GM21723 (cell line): ENCODE results near the gene LAPTM5.

Source experiments
- ATAC-seq: cut with Tn5 transposase; IDR thresholded peaks from one replicate; pipeline ENCODE4 v1.9.1; 2021; ENCODE audit warnings: mild to moderate bottlenecking, moderate library complexity; ENCODE audit not compliant: unreplicated experiment

The LAPTM5 gene

GRCh38 chr1:30758121-30758688 lies 631 bp upstream of the LAPTM5 start:
- no peak for ATAC-seq

- no peak for ATAC-seq
Measured at GRCh38 chr1:30756545-30757351, 826 bp downstream of the LAPTM5 start.

- no peak for ATAC-seq
Measured at GRCh38 chr1:30756206-30756544, 1.4 kb downstream of the LAPTM5 start.

- no peak for ATAC-seq
Measured at GRCh38 chr1:30755746-30756145, 1.8 kb downstream of the LAPTM5 start.

GRCh38 chr1:30755334-30755733 lies 2.2 kb downstream of the LAPTM5 start:
- no peak for ATAC-seq

- ATAC-seq = peak; percentile 41
Measured at GRCh38 chr1:30754684-30755171, 2.8 kb downstream of the LAPTM5 start.

- no peak for ATAC-seq
Measured at GRCh38 chr1:30753660-30754123, 3.9 kb downstream of the LAPTM5 start.

GRCh38 chr1:30753118-30753517 lies 4.5 kb downstream of the LAPTM5 start:
- no peak for ATAC-seq

GRCh38 chr1:30752651-30752908 lies 5.0 kb downstream of the LAPTM5 start:
- no peak for ATAC-seq

GRCh38 chr1:30751830-30752650 lies 5.5 kb downstream of the LAPTM5 start:
- no peak for ATAC-seq

GRCh38 chr1:30750731-30751291 lies 6.8 kb downstream of the LAPTM5 start:
- no peak for ATAC-seq

- ATAC-seq = no peak
Measured at GRCh38 chr1:30749691-30750583, 7.6 kb downstream of the LAPTM5 start.

- ATAC-seq = no peak
Measured at GRCh38 chr1:30748699-30749401, 8.7 kb downstream of the LAPTM5 start.

GRCh38 chr1:30748098-30748698 lies 9.4 kb downstream of the LAPTM5 start:
- no peak for ATAC-seq

GRCh38 chr1:30747033-30748008 lies 10.3 kb downstream of the LAPTM5 start:
- no peak for ATAC-seq

GRCh38 chr1:30746212-30747032 lies 11.2 kb downstream of the LAPTM5 start:
- no peak for ATAC-seq

GRCh38 chr1:30745834-30746208 lies 11.8 kb downstream of the LAPTM5 start:
- ATAC-seq = no peak
